DMS 273 (cell line): Measurements from ENCODE around the gene SHISA5.
"Not testable (repeated sequence)": the region's sequence is repeated elsewhere in the genome, so short reads cannot be mapped to it uniquely, and the experiment has no call there.

Experiments used
- DNase-seq: peaks from one replicate; lab custom pipeline; 2025; ENCODE audit not compliant: unreplicated experiment; lab: John Stamatoyannopoulos, UW

Gene SHISA5

GRCh38 chr3:48478626-48479555, 25.1 kb downstream of the SHISA5 start:
- no peak for DNase-seq

GRCh38 chr3:48477959-48478520, 25.9 kb downstream of the SHISA5 start:
- DNase-seq: no peak

DNA sequence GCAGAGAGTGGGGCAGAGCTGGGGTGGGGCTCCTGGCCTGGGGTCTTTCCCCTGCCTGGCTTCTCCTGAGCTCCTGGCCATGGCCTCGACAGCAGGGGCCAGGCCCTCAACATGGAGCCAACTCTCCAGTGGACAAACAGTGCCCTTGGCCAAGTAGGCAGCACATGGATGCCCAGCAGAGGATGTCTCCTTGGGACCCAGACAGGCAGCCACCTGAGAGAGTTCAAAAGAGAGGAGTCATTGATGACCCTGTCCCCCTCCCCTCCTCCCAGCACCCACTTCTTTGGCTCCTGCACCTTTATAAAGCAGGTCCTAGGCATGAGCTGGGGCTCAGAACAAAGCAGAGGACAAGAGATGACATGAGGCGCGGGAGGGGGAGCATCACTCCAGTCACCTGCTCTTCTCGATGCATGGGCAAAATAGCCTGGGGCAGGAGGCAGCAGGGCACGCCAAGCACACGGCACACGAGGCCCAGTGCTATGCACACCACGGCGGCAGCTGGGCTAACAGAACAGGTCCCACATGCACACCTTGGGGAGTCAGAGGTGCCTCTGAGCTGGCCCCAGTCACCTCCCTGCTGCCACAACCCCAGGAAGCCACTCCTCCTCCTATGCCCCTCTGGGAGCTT, 27.4 kb downstream of the SHISA5 start:
- no peak for DNase-seq

DNA sequence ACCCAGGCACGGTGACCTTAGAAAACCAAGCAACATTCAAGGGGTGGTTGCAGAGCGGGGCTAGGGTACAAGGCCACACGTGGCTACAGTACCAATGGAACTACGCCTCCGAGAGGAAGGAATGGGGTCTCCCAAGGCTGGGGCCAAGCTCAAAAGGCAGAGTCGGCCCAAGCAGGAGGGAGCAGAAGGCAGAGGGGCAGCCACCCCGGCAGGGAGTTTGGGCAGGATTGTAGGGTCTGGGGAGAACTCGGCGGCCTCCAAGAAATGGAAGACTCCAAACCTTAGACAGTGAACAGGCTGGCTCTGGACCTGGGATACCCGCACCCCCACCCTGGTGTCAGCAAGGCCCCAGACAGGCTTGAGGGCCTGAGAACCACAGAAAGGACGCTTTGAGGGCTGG, 28.8 kb downstream of the SHISA5 start:
- DNase-seq: no peak

- DNase-seq: no peak
Measured at GRCh38 chr3:48474619-48475018, 29.4 kb downstream of the SHISA5 start.

GRCh38 chr3:48474031-48474430, 29.9 kb downstream of the SHISA5 start:
- DNase-seq: not testable (repeated sequence)

DNA sequence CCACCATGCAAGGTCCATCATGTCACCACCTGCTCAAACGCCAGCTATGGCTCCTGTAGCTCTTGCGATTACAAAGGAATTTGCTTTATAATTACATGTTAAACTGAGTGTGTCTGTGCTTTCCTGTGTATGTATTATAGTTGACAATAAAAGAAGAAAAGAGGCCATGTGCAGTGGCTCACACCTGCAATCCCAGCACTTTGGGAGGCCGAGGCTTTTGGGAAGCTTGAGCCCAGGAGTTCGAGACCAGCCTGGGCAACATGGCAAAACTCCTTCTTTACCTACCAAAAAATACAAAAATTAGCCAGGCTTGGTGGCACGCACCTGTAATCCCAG, 30.4 kb downstream of the SHISA5 start:
- DNase-seq: no peak

DNA sequence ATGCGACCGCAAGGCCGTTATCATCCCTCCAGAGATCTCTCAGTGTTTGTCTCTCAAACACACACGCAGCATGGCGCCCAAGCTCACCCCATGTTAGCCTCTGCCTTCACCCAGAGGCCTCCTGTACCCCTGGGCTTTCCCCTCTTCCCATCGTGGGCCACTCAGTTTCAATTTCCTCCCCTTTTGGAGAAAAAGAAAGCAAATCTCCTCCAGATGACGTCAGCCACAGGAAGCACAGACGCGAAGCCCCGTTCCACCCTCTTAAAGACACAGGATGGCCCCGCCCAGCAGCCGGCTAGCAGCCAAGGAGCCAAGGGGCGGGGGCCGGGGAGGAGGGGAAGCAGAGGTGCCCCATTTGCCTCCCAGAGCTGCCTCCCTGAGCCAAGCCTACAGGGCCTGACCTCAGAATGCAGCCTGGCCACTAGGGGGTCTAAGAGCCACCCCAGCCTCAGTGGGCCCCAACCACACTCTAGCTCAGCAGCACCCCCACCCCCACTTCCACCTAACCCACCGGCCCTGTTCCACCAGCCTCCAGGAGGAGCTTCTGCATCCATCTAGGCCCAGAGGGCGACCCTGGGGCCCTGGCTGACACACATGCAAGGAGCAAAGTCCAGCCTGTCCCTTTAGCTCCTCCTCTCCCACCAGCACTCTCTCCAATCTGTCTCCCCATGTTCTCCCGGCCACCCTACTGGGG, 30.9 kb downstream of the SHISA5 start:
- DNase-seq: peak; percentile 95

DNA sequence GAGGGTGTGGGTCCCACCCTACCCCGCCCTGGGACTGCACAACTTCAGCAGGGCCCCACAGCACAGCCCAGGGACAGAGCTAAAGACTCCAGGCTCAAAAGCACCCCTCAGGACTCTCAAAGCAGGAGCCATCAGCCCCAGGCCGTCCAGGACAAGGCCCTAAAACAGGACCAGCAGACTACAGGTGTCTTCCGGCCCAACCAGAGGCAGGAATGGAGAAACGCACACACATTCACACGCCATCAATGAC, 31.4 kb downstream of the SHISA5 start:
- DNase-seq: peak; percentile 62

DNA sequence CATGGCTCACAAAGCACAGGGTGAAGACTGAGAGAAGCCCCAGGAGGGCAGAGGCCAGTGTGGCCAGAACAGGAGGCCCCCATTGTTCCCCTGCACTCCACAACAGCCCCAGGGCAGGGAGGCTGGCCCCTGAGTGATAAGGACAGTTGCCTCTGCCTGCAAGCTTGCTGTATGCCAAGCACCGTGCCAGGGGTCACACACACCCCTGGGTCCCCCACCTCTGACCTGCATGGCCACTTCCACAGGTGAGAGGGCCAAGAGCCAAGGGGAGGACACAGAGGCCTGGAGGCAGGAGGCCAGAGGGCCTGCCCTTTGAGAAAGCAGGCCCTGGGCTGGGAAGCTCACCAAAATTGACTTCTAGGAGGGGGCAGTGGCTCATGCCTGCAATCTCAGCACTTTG, 33.7 kb downstream of the SHISA5 start:
- no peak for DNase-seq

DNA sequence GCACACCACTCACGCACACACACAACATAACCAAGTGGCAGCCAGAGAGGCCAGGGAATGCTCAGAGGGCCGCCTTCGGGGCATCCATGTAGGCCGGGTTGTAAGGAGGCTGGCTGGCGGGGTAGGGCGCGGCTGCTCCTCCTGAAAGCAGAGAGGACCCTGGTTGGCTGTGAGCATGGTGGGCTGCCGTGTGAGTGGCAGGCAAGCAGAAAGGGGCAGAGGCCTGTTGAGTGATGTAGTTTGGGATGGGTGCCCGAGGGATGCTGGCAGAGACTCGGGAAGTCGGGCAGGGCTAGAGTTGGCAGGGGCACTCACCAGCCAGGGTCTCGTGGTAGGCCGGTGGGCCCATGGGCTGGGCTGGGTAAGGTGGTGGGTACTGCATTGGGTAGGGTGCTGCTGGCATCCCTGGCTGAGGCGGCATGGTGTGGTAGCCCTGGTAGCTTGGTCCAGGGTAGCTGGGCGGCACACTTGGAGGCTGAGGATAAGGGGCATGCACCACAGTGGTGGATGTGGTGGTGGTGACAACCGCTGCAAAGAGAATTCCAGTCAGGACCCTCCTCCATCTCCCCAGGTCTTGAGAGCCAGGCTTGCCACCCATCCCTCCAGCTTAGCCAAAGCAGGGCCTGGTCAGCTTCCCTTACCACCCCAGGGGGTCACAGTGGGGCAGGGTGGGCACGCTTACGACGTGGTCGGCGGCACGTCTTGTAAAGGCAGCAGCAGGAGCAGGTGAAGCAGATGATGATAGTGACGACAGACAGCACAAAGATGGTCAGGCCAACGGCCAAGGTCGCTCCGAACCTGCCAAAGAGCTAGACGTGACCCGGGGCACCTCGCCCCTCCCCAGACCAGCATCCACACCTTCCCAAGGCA, 34.7 kb downstream of the SHISA5 start:
- DNase-seq: no peak

DNA sequence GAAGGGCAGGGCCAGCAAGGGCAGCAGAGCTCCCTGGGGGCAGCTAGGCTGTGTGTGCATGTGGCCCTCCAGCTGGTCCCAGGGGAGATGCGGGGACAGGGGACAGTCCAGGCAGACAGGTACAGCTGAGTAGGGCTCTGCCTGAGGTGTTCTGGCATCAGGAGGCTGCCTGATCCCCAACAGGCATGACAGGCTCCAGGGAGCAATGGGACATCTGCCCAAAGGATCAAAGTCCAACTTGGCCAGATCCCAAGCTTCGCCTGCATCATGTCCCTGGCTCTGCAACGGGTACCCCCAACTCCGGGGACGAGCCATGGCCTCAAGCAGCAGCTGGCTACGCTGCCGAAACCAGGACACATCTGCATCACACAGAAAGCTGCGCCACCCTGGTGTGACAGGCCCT, 35.6 kb downstream of the SHISA5 start:
- DNase-seq: no peak

GRCh38 chr3:48467473-48468267, 36.3 kb downstream of the SHISA5 start:
- peak; percentile 20 for DNase-seq

GRCh38 chr3:48467110-48467454, 36.9 kb downstream of the SHISA5 start:
- no peak for DNase-seq

- peak; percentile 20 for DNase-seq
Measured at GRCh38 chr3:48466386-48467109, 37.4 kb downstream of the SHISA5 start.

GRCh38 chr3:48465531-48466378, 38.2 kb downstream of the SHISA5 start:
- DNase-seq: peak; percentile 82

- DNase-seq: no peak
Measured at GRCh38 chr3:48465237-48465530, 38.8 kb downstream of the SHISA5 start.

DNA sequence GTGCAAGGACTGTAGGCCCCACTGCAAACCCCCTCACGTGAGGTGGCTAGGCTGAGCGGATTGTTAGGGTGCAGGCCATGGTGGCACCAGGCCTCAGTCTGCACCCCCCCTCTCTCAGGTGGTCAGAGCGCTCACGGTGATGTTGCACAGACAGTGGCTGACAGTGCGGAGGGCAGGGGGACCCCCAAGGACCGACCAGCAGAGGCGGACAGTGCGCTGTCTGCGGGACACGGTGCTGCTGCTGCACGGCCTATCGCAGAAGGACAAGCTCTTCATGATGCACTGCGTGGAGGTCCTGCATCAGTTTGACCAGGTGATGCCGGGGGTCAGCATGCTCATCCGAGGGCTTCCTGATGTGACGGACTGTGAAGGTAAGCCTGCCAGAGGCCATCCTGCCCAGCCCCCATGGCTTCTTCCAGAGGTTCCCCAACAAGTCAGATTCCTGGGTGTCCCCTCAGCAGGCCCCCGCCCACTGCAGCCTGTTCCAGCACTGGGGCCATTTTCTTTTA, 39.2 kb downstream of the SHISA5 start:
- no peak for DNase-seq

DNA sequence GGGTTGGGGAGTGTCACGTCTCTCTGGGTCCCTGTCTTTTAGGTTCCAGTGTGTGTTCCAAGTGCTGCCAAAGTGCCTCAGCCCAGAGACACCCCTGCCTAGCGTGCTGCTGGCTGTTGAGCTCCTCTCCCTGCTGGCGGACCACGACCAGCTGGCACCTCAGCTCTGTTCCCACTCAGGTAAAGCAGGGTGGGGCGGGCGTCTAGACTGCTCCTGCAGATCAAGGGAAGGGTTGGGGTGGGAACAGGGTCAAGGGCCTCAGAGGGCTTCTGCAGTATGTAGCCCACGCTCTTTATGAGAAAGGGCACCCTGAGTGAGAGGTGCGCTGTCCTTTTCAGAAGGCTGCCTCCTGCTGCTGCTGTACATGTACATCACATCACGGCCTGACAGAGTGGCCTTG, 40.3 kb downstream of the SHISA5 start:
- no peak for DNase-seq
